GM19099 (cell line): Measurements from ENCODE around the gene RASGRP2.

ENCODE experiments used
- POLR2A ChIP-seq: IDR thresholded peaks from 3 replicates; pipeline ENCODE4 v1.6.1; 2011; ENCODE audit warnings: low read depth; ENCODE audit not compliant: insufficient read length; ENCODE audit errors: extremely low read depth

Gene RASGRP2

GRCh38 chr11:64713781-64714363 lies 30.1 kb downstream of the RASGRP2 start:
- TF ChIP-seq POLR2A, result no peak

GRCh38 chr11:64713016-64713707 lies 30.8 kb downstream of the RASGRP2 start:
- TF ChIP-seq POLR2A, result no peak

- no peak for TF ChIP-seq POLR2A
Measured at GRCh38 chr11:64712430-64713015, 31.4 kb downstream of the RASGRP2 start.

GRCh38 chr11:64711956-64712362 lies 32.0 kb downstream of the RASGRP2 start:
- TF ChIP-seq POLR2A, result no peak

GRCh38 chr11:64711138-64711955 lies 32.6 kb downstream of the RASGRP2 start:
- TF ChIP-seq POLR2A, result no peak

GRCh38 chr11:64710418-64711137 lies 33.4 kb downstream of the RASGRP2 start:
- TF ChIP-seq POLR2A, result no peak

- no peak for TF ChIP-seq POLR2A
Measured at GRCh38 chr11:64705501-64705900, 38.4 kb downstream of the RASGRP2 start.

- no peak for TF ChIP-seq POLR2A
Measured at GRCh38 chr11:64703048-64703447, 40.9 kb downstream of the RASGRP2 start.

- TF ChIP-seq POLR2A, result no peak
Measured at GRCh38 chr11:64698427-64698826, 45.5 kb downstream of the RASGRP2 start.

GRCh38 chr11:64697663-64698375 lies 46.1 kb downstream of the RASGRP2 start:
- TF ChIP-seq POLR2A, result no peak

GRCh38 chr11:64696045-64696444 lies 47.9 kb downstream of the RASGRP2 start:
- no peak for TF ChIP-seq POLR2A

- no peak for TF ChIP-seq POLR2A
Measured at GRCh38 chr11:64695548-64695947, 48.4 kb downstream of the RASGRP2 start.

GRCh38 chr11:64694821-64695365 lies 49.0 kb downstream of the RASGRP2 start:
- TF ChIP-seq POLR2A, result no peak
